Gastrocnemius medialis (tissue), 4 donors: ENCODE measurements around the gene GIGYF2.

ENCODE experiments used
- POLR2A ChIP-seq, 2 donors: fragments of 450-650 bp; IDR thresholded peaks; one replicate each; pipeline ENCODE4 v1.6.1; 2017; ENCODE audit warnings: antibody characterized with exemption in 2 of 2, mild to moderate bottlenecking in 2 of 2, moderate library complexity in 2 of 2
- TF ChIP-seq, protein P1 (sequence below), 5 experiments: fragments of 450-650 bp in 3 of 5; fragments of 200-600 bp in 2 of 5; sonication (generic) in 2 of 5; IDR thresholded peaks in 4 of 5; conservative IDR thresholded peaks in 1 of 5; 1 replicate in 4 of 5; 2 replicates in 1 of 5; pipeline ENCODE4 v1.5.1; 2016 to 2019; ENCODE audit warnings: antibody characterized with exemption in 5 of 5, mild to moderate bottlenecking in 3 of 5, moderate library complexity in 3 of 5

- TF ChIP-seq, protein P1, sequence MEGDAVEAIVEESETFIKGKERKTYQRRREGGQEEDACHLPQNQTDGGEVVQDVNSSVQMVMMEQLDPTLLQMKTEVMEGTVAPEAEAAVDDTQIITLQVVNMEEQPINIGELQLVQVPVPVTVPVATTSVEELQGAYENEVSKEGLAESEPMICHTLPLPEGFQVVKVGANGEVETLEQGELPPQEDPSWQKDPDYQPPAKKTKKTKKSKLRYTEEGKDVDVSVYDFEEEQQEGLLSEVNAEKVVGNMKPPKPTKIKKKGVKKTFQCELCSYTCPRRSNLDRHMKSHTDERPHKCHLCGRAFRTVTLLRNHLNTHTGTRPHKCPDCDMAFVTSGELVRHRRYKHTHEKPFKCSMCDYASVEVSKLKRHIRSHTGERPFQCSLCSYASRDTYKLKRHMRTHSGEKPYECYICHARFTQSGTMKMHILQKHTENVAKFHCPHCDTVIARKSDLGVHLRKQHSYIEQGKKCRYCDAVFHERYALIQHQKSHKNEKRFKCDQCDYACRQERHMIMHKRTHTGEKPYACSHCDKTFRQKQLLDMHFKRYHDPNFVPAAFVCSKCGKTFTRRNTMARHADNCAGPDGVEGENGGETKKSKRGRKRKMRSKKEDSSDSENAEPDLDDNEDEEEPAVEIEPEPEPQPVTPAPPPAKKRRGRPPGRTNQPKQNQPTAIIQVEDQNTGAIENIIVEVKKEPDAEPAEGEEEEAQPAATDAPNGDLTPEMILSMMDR (IDR thresholded peaks at IDR 0.05 in 4 of 5, conservative IDR thresholded peaks at IDR 0.05 in 1 of 5): no peak
- TF ChIP-seq POLR2A (IDR thresholded peaks at IDR 0.05): no peak
Measured at GRCh38 chr2:232741294-232741693, 44.2 kb downstream of the GIGYF2 start.
